HG02884 (cell line): ENCODE measurements around the gene SLC39A5.
A peak's percentile ranks its signal among the peaks of the same experiment; 100 is the strongest.
"Not testable (repeated sequence)": the region's sequence is repeated elsewhere in the genome, so short reads cannot be mapped to it uniquely, and the experiment has no call there.

Source experiments
- ATAC-seq: cut with Tn5 transposase; IDR thresholded peaks from one replicate; pipeline ENCODE4 v1.9.1; 2021; ENCODE audit warnings: mild to moderate bottlenecking, moderate library complexity; ENCODE audit not compliant: unreplicated experiment

The SLC39A5 gene, protein sequence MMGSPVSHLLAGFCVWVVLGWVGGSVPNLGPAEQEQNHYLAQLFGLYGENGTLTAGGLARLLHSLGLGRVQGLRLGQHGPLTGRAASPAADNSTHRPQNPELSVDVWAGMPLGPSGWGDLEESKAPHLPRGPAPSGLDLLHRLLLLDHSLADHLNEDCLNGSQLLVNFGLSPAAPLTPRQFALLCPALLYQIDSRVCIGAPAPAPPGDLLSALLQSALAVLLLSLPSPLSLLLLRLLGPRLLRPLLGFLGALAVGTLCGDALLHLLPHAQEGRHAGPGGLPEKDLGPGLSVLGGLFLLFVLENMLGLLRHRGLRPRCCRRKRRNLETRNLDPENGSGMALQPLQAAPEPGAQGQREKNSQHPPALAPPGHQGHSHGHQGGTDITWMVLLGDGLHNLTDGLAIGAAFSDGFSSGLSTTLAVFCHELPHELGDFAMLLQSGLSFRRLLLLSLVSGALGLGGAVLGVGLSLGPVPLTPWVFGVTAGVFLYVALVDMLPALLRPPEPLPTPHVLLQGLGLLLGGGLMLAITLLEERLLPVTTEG

DNA sequence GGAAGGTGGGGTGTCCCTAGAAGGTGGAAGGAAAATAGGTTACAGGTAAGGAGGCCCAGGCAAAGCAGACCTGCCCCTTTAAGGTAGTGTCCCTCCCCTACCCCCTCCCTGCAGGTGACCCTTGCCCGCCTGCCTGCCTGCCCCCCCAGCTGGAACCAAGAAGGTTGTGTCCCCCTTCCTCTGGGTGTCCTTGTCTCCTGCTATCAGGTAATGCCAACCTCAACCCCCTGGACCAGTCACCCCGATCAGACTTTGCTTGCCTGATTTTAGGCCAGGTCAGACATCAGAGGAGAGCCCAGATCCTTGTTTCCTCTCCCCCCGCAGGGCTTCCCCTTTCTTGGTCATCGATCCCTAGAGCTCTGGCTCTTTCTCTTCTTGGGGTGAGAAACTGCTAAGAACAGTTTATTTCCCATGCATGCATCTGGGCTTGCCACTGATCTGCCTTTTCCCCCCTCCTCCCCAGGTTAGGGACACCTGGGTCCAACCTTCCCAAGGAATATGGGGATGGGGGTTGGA is at the start of gene SLC39A5:
Gene SLC39A5, plus strand, starts transcription at position 136 of the 516 bp plus-strand sequence. CDS start 1,224 bp downstream, outside the sequence.
- ATAC-seq, result no peak

DNA sequence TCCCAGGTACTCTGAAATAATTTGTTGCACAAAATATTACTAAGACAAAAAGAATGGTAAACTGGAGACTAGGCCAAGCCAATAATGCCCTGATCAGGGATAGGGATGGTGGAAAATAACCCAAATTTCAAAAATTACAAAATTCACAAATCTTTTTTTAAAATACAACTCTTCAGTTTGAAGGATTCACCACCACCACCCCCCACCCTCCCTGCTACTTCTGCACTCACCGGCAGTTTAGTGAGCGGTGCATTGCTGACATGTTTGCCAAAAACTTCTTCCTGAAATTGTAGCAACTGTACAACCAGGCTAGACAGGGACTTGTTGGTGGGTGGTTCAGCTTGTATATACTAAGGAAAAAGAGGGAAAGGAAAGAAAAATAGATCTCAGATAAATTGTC is 42.9 kb upstream of the SLC39A5 start:
- no peak for ATAC-seq

- ATAC-seq, result no peak
Measured at GRCh38 chr12:56188131-56188777, 41.6 kb upstream of the SLC39A5 start.

DNA sequence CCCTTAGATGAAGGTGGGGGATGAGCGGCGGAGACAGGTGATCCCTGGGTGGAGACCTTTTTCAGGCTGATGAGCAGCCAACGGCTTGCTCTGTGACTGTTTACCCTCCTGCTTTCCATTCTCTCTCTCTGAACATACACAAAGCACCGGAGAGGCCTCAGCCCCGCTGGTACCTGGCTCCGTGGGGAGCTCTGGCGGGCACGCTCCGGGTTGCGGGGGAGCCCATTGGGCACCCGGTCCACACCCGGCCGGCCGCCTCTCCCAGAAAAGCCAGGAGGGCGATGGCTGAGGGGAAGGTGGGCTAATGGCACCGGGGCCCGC is 41.1 kb upstream of the SLC39A5 start:
- ATAC-seq, result no peak

- ATAC-seq, result peak; percentile 53
Measured at GRCh38 chr12:56189099-56189917, 40.5 kb upstream of the SLC39A5 start, which contains the start of gene SMARCC2. Gene SMARCC2, minus strand, starts transcription at chr12:56189483. Its CDS starts 22 bp downstream, at chr12:56189461.

- ATAC-seq, result peak; percentile 36
Measured at GRCh38 chr12:56189918-56190694, 39.7 kb upstream of the SLC39A5 start.

GRCh38 chr12:56190695-56191155 is 39.1 kb upstream of the SLC39A5 start:
- no peak for ATAC-seq

GRCh38 chr12:56192582-56192981 is 37.3 kb upstream of the SLC39A5 start:
- no peak for ATAC-seq

GRCh38 chr12:56193025-56193578 is 36.7 kb upstream of the SLC39A5 start:
- no peak for ATAC-seq

DNA sequence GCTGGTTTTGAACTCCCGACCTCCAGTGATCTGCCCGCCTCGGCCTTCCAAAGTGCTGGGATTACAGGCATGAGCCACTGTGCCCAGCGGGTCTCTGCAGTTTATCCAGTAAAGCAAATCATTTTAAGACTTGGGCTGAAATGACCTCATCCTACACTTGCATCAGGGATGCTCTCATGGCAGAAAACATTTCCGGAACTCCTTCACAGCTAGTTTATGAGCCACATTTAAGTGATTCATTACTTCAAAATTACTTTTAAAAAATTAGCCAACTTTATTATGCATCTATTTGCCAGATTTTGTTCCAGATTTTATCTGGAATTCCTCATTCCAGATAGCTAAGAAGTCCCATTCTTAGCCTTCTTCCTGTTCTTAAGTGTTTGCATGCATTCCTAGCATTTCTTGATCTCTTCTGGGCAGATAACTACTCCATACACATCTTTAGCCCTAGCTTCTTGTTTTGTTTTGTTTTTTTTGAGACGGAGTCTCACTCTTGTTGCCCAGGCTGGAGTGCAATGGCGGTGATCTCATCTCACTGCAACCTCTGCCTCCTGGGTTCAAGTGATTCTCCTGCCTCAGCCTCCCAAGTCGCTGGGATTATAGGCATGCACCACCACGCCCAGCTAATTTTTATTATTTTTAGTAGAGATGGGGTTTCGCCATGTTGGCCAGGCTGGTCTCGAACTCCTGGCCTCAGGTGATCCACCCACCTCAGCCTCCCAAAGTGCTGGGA is 32.9 kb upstream of the SLC39A5 start:
- not testable (repeated sequence) for ATAC-seq

GRCh38 chr12:56197921-56198635 is 31.8 kb upstream of the SLC39A5 start:
- no peak for ATAC-seq

DNA sequence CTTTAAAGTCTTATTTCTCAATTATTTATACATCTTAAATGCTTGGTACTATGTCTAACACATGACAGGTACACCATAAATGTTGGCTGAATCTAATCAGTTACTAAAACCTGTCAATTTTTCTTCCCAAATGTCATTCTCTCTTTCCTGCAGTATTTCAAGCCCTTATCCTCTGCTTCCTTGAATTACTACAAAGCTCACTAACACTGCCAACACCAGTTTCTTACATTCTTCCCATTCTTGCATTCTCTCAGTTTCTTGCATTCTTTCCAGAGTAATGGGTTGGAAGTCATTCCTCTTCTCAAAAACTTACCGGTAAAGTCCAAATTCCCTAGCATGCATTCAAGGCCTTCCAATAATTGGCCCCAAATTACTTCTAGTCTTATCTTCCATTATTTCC is 31.0 kb upstream of the SLC39A5 start:
- no peak for ATAC-seq

DNA sequence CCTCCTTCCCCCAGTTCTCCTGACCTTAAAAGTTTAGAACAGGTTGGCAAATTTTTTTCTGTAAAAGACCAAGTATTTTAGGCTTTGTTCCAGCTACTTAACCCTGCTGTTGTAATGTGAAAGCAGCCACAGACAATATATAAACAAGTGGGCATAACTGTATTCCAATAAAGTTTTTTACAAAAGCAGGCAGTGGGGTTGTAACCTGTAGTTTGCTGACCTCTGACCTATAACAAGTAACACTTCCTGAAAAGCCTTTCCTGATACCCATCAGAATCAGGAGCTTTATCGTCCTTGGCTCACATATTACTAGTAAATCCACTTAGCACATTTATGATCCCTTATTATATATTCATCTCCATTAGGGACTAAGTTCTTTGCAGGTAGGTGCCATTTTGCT is 27.5 kb upstream of the SLC39A5 start:
- ATAC-seq, result no peak

DNA sequence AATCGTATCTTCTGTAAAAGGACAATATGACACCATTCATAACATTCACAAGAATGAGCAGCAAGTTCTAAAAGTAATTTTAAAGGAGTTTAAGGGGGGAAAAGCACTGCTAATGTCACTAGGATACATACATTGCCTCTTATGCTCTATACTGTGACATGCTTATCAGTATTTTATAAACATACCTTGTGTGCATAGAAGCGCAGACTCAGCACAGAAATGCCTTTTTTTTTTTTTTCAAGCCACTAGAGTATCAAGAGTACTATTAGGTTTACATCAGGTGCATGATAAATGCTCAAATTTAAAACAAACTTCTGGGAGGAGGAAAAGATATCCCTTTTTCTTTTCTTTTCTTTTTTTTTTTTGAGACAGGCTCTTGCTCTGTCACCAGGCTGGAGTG is 27.0 kb upstream of the SLC39A5 start:
- no peak for ATAC-seq

DNA sequence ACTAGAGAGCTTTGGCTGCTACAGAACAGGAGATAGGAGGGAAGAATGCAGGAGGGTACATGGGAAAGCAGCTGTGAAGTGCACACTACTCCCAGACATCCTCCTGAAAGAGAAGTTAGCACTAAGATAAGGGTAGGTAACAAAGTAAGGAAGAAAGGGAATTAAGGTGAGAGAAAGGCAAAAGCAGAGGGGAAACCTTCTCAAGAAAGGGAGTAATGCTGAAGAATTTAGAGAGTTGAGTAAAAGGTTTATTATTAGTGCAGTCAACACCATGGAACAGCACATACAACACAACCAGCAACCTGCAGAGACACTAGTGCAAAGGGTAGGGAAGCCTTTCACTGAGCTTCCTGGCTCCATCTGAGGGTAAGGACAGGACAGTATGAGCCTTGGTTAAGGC is 25.6 kb upstream of the SLC39A5 start:
- ATAC-seq, result no peak

GRCh38 chr12:56205445-56205844 is 24.4 kb upstream of the SLC39A5 start:
- ATAC-seq, result no peak

DNA sequence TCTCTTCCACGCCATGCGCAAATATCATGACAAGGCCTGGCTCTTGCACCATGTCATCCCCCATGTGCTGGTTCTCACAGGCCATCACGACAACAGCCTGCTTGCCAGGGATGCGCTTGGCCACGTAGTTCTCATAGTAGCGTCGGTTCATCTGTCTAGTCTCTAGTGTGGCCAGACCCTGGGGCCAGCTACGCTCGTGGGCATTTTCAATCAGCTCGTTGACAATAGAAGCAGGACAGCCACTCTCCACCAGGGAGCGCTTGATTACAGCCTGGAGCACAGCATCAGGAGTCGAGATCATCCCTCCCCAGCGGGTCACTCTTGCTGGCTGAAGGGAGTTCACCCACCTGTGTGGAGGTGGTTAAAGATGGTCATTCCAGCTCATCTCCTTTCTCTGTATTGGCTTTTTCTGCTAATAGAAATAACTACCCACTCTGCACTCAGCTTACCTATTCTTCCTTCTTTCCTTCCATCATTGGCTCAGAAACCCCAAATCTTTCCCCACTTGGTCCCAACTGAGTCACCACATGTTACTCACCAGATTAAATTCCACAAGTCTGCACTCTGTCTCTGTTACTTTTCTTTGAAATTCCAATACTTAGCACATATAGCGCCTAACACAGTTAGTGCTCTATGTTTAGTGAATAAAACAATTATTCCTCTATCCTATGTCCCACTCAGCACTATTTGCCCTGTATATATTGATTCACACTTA is 23.2 kb upstream of the SLC39A5 start:
- ATAC-seq, result no peak

- ATAC-seq, result no peak
Measured at GRCh38 chr12:56208006-56208405, 21.8 kb upstream of the SLC39A5 start.
